DOHH2 (cell line): ENCODE measurements around the gene NOC4L.

ENCODE experiments used
- CTCF ChIP-seq: fragments of 200-600 bp; sonication (generic); IDR thresholded peaks from one replicate; pipeline ENCODE4 v1.5.1; 2014; ENCODE audit warnings: antibody characterized with exemption, mild to moderate bottlenecking, low read depth, low read length; ENCODE audit not compliant: poor library complexity, severe bottlenecking
- EZH2phosphoT487 ChIP-seq: fragments of 200-600 bp; sonication (generic); IDR thresholded peaks from 2 replicates; pipeline ENCODE4 v1.6.1; 2017; ENCODE audit warnings: borderline replicate concordance, mild to moderate bottlenecking, antibody characterized with exemption, low read length, moderate library complexity, mixed read lengths

- TF ChIP-seq CTCF: no peak
- no peak for TF ChIP-seq EZH2phosphoT487
These were observed 32.2 kb downstream of the NOC4L start for GRCh38 chr12:132176385-132176919.
